ENCODE data around the gene AKR1D1. TPM values are rescaled to one million over a fixed set of nuclear protein-coding genes. Genes with fewer than 3 reads are reported as not detected.
"Not testable (repeated sequence)": the region's sequence is repeated elsewhere in the genome, so short reads cannot be mapped to it uniquely, and the experiment has no call there.

The AKR1D1 gene
- polyA plus RNA-seq, 2 of the 4 experiments (the other 2 are of a cell fraction) = 0.06 TPM; not detected in 1

- TF ChIP-seq TP53 (CRISPR knock-in tag; IDR thresholded peaks at IDR 0.05) = no peak
- no peak for TF ChIP-seq MAFK (IDR thresholded peaks at IDR 0.05; ENCODE audit: partially characterized antibody)
- TF ChIP-seq HOXB13 (CRISPR knock-in tag; IDR thresholded peaks at IDR 0.05; ENCODE audit: low read depth) = no peak
- TF ChIP-seq BCL3 (IDR thresholded peaks at IDR 0.05) = no peak
- no peak overlapping the region for H3K27ac ChIP-seq
Observed at GRCh38 chr7:138142583-138143201, 66.4 kb downstream of the AKR1D1 start.

DNA sequence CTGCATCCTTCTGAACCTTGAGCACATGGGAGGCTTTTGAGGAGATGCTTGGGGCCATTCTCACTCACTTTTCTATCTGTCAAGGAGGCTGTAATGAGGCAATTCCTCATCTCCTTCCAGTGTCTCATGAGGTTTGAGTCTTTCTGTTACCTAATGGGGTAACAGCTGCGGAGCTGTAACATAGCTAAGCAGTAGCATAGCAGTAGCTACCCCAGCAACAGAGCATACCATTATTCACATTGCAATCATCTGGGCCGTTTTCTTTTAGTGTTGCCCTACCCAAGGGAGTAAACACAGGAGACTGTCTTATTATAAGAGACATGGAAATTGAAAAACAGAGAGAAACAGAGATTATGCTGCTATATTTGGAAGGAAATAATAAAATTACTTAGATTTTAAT lies 68.7 kb downstream of the AKR1D1 start:
- ATAC-seq = no peak
- FAIRE-seq = no peak
- Histone ChIP-seq H3K27ac (no peak overlapping the region), H3K4me3 (no peak overlapping the region), H3K9me3 (no peaks in the 10 kb centered on the region), H3K4me2 (no peak overlapping the region), H3K4me1 (no peaks in the 10 kb centered on the region)
- DNase-seq (ENCODE audit: low read depth in 1 of 2, low spot score in 1 of 2) = no peak
- WGBS (ENCODE audit: missing lambda C conversion rate) = 36% methylated on average over 2 of the region's 2 CpGs
- ChIA-PET CTCF (no interaction called here), POLR2A (no interaction called here)
- TF ChIP-seq KDM5A (IDR thresholded peaks at IDR 0.05) (no peak), CBX8 (IDR thresholded peaks at IDR 0.05) (no peak), KDM1A (IDR thresholded peaks at IDR 0.05; ENCODE audit: low read depth) (no peak), MAZ (IDR thresholded peaks at IDR 0.05; ENCODE audit: borderline replicate concordance, low read depth, low read length) (no peak), RFX5 (IDR thresholded peaks at IDR 0.05) (no peak), ZSCAN20 (CRISPR knock-in tag; IDR thresholded peaks at IDR 0.05) (no peak), EHMT2 (IDR thresholded peaks at IDR 0.05; ENCODE audit: low read depth) (no peak)
- TF ChIP-seq, protein P1, sequence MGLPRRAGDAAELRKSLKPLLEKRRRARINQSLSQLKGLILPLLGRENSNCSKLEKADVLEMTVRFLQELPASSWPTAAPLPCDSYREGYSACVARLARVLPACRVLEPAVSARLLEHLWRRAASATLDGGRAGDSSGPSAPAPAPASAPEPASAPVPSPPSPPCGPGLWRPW (IDR thresholded peaks at IDR 0.05) = no peak

More at GRCh38 chr7:138142583-138143201, 66.4 kb downstream of the AKR1D1 start:
- FAIRE-seq (no peak), ATAC-seq (no peak), DNase-seq (ENCODE audit: low read depth in 1 of 2, low spot score in 1 of 2) (no peak)
- Histone ChIP-seq H3K4me2 (no peak overlapping the region), H3K4me3 (no peak overlapping the region), H3K4me1 (no peaks in the 10 kb centered on the region), H3K9me3 (no peaks in the 10 kb centered on the region)
- ChIA-PET CTCF (interaction anchor here (0.6 to 1.9 kb wide), 2 partner anchors 17 to 595 kb away, joined by 4 to 5 read pairs; no protein-coding TSS in a partner anchor), POLR2A (no interaction called here)

GRCh38 chr7:138146221-138146620 lies 70.0 kb downstream of the AKR1D1 start:
- CTCF ChIA-PET = not testable (repeated sequence)

DNA sequence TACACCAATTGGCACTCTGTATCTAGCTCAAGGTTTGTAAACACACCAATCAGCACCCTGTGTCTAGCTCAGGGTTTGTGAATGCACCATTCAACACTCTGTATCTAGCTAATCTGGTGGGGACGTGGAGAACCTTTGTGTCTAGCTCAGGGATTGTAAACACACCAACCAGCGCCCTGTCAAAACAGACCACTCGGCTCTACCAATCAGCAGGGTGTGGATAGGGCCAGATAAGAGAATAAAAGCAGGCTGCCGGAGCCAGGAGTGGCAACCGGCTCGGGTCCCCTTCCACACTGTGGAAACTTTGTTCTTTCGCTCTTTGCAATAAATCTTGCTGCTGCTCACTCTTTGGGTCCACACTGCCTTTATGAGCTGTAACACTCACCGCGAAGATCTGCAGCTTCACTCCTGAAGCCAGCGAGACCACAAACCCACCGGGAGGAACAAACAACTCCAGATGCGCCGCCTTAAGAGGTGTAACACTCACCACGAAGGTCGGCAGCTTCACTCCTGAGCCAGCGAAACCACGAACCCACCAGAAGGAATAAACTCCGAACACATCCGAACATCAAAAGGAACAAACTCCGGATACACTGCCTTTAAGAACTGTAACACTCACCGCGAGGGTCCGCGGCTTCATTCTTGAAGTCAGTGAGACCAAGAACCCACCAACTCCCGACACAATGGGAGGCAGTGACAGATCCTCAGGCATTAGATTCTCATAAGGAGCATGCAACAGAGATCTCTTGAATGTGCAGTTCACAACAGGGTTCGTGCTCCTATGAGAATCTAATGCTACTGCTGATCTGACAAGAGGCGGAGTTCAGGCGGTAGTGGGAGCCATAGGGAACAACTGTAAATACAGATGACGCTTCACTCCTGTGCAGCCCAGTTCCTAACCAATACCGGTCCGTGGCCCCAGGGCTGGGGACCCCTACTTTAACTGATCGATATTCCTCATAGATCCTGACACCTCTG lies 70.8 kb downstream of the AKR1D1 start:
- CTCF ChIA-PET; H3K4me3 ChIP-seq; H3K4me1 ChIP-seq; H3K4me2 ChIP-seq; H3K27ac ChIP-seq; FAIRE-seq; POLR2A ChIA-PET; ATAC-seq; DNase-seq (ENCODE audit: low read depth in 1 of 2, low spot score in 1 of 2); H3K9me3 ChIP-seq: not testable (repeated sequence)
- WGBS (ENCODE audit: missing lambda C conversion rate) = 67% methylated on average over 32 of the region's 32 CpGs

More at GRCh38 chr7:138146221-138146620, 70.0 kb downstream of the AKR1D1 start:
- H3K4me2 ChIP-seq; H3K4me1 ChIP-seq; H3K9me3 ChIP-seq; ATAC-seq; H3K4me3 ChIP-seq; FAIRE-seq; POLR2A ChIA-PET; DNase-seq (ENCODE audit: low read depth in 1 of 2, low spot score in 1 of 2); H3K27ac ChIP-seq: not testable (repeated sequence)
- WGBS (ENCODE audit: missing lambda C conversion rate) = 79% methylated on average over 10 of the region's 19 CpGs
